Measurements from ENCODE around the gene KCNQ5. TPM values are rescaled to one million over a fixed set of nuclear protein-coding genes. Genes with fewer than 3 reads are reported as not detected.

Gene KCNQ5
- total RNA-seq, 1 experiment from 2014 or later = 2.0 TPM

DNA sequence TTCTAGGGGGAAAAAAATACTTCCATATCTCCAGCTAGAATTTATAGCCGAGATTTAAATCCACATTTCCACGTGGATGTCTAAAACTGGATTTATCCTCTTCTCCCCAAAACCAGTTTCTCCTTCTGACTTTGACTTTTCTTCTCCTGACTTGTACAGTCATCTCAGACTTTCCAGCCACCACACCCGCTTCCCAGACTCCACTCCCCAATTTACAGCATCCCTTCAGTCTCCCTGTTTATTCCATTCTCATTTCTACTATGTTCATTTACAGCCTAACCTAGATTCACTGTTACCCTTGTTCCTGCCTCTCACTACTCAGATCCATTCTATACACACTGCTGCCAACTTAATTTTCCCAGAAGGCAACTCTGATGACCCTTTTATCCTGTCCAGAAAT is 378.6 kb downstream of the KCNQ5 start (continued):
- TF ChIP-seq HMGA2 (CRISPR knock-in tag; IDR thresholded peaks at IDR 0.05) (no peak), ZNF396 (CRISPR knock-in tag; IDR thresholded peaks at IDR 0.05; ENCODE audit: borderline replicate concordance) (no peak)
- TF ChIP-seq, protein P1, sequence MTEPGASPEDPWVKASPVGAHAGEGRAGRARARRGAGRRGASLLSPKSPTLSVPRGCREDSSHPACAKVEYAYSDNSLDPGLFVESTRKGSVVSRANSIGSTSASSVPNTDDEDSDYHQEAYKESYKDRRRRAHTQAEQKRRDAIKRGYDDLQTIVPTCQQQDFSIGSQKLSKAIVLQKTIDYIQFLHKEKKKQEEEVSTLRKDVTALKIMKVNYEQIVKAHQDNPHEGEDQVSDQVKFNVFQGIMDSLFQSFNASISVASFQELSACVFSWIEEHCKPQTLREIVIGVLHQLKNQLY (CRISPR knock-in tag; IDR thresholded peaks at IDR 0.05) = no peak

DNA sequence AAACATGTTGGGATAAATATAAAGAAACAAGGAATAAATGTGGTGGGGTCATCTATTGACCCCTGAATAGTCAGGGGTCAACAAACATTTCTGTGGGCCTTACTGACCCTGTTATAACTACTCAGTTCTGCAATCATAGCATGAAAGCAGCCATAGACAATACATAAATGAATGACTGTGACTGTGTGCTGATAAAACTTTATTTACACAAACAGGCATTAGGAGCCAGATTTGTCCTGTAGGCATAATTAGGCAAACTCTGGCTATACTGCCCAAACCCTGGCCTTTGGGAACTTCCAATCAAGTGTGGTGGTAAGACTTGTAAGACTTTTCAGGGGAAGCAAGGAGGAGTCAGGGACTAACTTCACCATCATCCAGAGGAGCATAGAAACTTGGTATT is 380.7 kb downstream of the KCNQ5 start:
- peaks cover 12% of the 10 kb centered on the region for H3K4me1 Mint-ChIP-seq
- CTCF ChIA-PET = no interaction called here
- no peaks in the 10 kb centered on the region for H3K27me3 Mint-ChIP-seq (ENCODE audit: low read depth)
- no peak for ATAC-seq
- TF ChIP-seq, protein P2, sequence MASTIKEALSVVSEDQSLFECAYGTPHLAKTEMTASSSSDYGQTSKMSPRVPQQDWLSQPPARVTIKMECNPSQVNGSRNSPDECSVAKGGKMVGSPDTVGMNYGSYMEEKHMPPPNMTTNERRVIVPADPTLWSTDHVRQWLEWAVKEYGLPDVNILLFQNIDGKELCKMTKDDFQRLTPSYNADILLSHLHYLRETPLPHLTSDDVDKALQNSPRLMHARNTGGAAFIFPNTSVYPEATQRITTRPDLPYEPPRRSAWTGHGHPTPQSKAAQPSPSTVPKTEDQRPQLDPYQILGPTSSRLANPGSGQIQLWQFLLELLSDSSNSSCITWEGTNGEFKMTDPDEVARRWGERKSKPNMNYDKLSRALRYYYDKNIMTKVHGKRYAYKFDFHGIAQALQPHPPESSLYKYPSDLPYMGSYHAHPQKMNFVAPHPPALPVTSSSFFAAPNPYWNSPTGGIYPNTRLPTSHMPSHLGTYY (CRISPR knock-in tag; IDR thresholded peaks at IDR 0.05) = no peak
- TF ChIP-seq HMGXB4 (CRISPR knock-in tag; IDR thresholded peaks at IDR 0.05) (no peak), GABPB1 (CRISPR knock-in tag; IDR thresholded peaks at IDR 0.05) (no peak), ATF1 (CRISPR knock-in tag; IDR thresholded peaks at IDR 0.05) (no peak), AFF4 (CRISPR knock-in tag; IDR thresholded peaks at IDR 0.05; ENCODE audit: borderline replicate concordance) (no peak), MYBL2 (CRISPR knock-in tag; IDR thresholded peaks at IDR 0.05) (no peak), ZBTB21 (CRISPR knock-in tag; IDR thresholded peaks at IDR 0.05; ENCODE audit: borderline replicate concordance) (no peak), ELF4 (CRISPR knock-in tag; IDR thresholded peaks at IDR 0.05; ENCODE audit: low read depth) (no peak), JAZF1 (CRISPR knock-in tag; IDR thresholded peaks at IDR 0.05) (no peak), ZNF416 (CRISPR knock-in tag; IDR thresholded peaks at IDR 0.05) (no peak), FOXP1 (CRISPR knock-in tag; IDR thresholded peaks at IDR 0.05; ENCODE audit: borderline replicate concordance) (no peak), CREB1 (CRISPR knock-in tag; IDR thresholded peaks at IDR 0.05) (no peak), ZNF671 (CRISPR knock-in tag; IDR thresholded peaks at IDR 0.05) (no peak)
- TF ChIP-seq, protein P3, sequence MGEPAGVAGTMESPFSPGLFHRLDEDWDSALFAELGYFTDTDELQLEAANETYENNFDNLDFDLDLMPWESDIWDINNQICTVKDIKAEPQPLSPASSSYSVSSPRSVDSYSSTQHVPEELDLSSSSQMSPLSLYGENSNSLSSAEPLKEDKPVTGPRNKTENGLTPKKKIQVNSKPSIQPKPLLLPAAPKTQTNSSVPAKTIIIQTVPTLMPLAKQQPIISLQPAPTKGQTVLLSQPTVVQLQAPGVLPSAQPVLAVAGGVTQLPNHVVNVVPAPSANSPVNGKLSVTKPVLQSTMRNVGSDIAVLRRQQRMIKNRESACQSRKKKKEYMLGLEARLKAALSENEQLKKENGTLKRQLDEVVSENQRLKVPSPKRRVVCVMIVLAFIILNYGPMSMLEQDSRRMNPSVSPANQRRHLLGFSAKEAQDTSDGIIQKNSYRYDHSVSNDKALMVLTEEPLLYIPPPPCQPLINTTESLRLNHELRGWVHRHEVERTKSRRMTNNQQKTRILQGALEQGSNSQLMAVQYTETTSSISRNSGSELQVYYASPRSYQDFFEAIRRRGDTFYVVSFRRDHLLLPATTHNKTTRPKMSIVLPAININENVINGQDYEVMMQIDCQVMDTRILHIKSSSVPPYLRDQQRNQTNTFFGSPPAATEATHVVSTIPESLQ (CRISPR knock-in tag; IDR thresholded peaks at IDR 0.05) = no peak
- TF ChIP-seq, protein P4, sequence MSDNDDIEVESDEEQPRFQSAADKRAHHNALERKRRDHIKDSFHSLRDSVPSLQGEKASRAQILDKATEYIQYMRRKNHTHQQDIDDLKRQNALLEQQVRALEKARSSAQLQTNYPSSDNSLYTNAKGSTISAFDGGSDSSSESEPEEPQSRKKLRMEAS (CRISPR knock-in tag; IDR thresholded peaks at IDR 0.05) = no peak
- TF ChIP-seq, protein P5, sequence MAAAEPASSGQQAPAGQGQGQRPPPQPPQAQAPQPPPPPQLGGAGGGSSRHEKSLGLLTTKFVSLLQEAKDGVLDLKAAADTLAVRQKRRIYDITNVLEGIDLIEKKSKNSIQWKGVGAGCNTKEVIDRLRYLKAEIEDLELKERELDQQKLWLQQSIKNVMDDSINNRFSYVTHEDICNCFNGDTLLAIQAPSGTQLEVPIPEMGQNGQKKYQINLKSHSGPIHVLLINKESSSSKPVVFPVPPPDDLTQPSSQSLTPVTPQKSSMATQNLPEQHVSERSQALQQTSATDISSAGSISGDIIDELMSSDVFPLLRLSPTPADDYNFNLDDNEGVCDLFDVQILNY (CRISPR knock-in tag; IDR thresholded peaks at IDR 0.05) = no peak
- DNase-seq (ENCODE audit: low spot score) = no peak
- peaks cover under 1% of the 10 kb centered on the region; the same call in 1 of the 2 replicates for H3K9me3 Mint-ChIP-seq
- H3K27ac Mint-ChIP-seq = no peak overlapping the region
- POLR2A ChIA-PET = no interaction called here
- H3K4me3 Mint-ChIP-seq = no peak overlapping the region
- no peaks in the 10 kb centered on the region for H3K36me3 Mint-ChIP-seq

Measured in WTC11 (cell line).